Superior temporal gyrus (tissue), 1 donor: ENCODE results near the gene NR1I3.
A peak's percentile ranks its signal among the peaks of the same experiment; 100 is the strongest.

Source experiments
- DNase-seq: peaks from one replicate; pipeline ENCODE4 v3.0.0-alpha.2; 2016; ENCODE audit errors: extremely low spot score

The NR1I3 gene

GRCh38 chr1:161218301-161219077 lies 19.5 kb downstream of the NR1I3 start:
- no peak for DNase-seq

- DNase-seq: no peak
Observed at GRCh38 chr1:161217831-161218230, 20.2 kb downstream of the NR1I3 start.

- DNase-seq: no peak
Observed at GRCh38 chr1:161216945-161217712, 20.9 kb downstream of the NR1I3 start.

GRCh38 chr1:161215076-161215475 lies 22.9 kb downstream of the NR1I3 start, which contains the start of gene FCER1G:
Gene FCER1G, plus strand, starts transcription at chr1:161215295. Its CDS starts 27 bp downstream, at chr1:161215322.
- no peak for DNase-seq

GRCh38 chr1:161214369-161214768 lies 23.6 kb downstream of the NR1I3 start:
- no peak for DNase-seq

- DNase-seq: peak; percentile 81
Observed at GRCh38 chr1:161209790-161210409, 28.1 kb downstream of the NR1I3 start.

GRCh38 chr1:161207173-161207572 lies 30.8 kb downstream of the NR1I3 start:
- no peak for DNase-seq

GRCh38 chr1:161206411-161207140 lies 31.4 kb downstream of the NR1I3 start:
- DNase-seq: no peak

- DNase-seq: peak; percentile 100
Observed at GRCh38 chr1:161201836-161202712, 35.9 kb downstream of the NR1I3 start, which contains the start of gene NDUFS2. Gene NDUFS2, plus strand, starts transcription at chr1:161202367. Its CDS starts 19 bp downstream, at chr1:161202386.

- DNase-seq: peak; percentile 68
Observed at GRCh38 chr1:161200992-161201835, 36.8 kb downstream of the NR1I3 start.

- peak; percentile 88 for DNase-seq
Observed at GRCh38 chr1:161200421-161200991, 37.5 kb downstream of the NR1I3 start.

- DNase-seq: no peak
Observed at GRCh38 chr1:161199506-161200139, 38.4 kb downstream of the NR1I3 start.

- peak; percentile 97 for DNase-seq
Observed at GRCh38 chr1:161198897-161199431, 39.0 kb downstream of the NR1I3 start, which contains the start of gene ADAMTS4. Gene ADAMTS4, minus strand, starts transcription at chr1:161199054. Its CDS starts 427 bp downstream, at chr1:161198627.

- DNase-seq: no peak
Observed at GRCh38 chr1:161198194-161198896, 39.7 kb downstream of the NR1I3 start.

- no peak for DNase-seq
Observed at GRCh38 chr1:161197560-161198193, 40.3 kb downstream of the NR1I3 start.

GRCh38 chr1:161196521-161197451 lies 41.2 kb downstream of the NR1I3 start:
- no peak for DNase-seq
